Fibroblast of skin of right biceps (primary cell): ENCODE measurements around the gene ZNF236.
"Not testable (repeated sequence)": the region's sequence is repeated elsewhere in the genome, so short reads cannot be mapped to it uniquely, and the experiment has no call there.

Source experiments
- DNase-seq: peaks from one replicate; pipeline ENCODE4 v3.0.0-alpha.2; 2013

ZNF236 gene

DNA sequence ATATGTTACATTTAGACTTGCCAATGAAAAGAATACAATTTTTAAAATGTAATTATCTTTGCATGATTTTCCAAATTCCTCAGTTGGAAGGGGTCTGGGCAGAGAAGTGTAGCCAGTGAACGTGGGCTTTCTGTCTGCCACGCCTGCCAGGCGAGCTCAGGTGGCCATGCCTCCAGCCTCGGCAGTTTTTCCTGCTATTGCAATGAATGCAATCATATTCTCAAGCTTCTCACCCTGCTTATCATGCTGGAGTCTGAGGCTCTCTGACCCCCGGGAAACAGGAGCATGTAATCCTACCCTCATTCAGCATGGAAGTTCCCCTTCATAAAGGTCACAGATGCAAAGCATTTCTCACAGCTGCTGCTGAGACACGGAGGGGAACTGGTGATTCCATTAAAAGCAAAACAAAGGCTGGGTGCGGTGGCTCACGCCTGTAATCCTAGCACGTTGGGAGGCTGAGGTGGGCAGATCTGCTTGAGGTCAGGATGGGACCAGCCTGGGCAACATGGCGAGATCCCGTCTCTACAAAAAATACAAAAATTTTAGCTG is 155.4 kb downstream of the ZNF236 start:
- DNase-seq, result no peak

DNA sequence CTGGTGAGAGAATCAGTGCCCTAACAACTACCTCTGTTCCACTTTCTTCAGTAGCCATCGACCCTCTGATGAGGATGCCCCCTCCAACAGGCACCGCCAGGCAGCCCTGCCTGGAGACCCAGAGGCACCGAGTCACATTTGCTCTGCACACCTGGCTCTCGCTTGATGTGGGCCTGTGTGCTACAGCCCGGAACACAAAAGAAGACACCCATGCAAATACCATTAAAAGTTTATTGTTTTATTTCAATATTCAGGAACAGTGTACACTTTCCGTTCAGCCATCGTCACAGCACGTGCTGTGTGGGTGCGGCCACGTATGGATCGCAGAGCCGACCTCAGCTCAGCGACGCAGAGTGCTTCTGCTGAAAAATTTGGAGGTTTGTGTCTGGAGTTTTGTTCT is 156.3 kb downstream of the ZNF236 start:
- no peak for DNase-seq

GRCh38 chr18:76979111-76979751 is 156.9 kb downstream of the ZNF236 start:
- no peak for DNase-seq

DNA sequence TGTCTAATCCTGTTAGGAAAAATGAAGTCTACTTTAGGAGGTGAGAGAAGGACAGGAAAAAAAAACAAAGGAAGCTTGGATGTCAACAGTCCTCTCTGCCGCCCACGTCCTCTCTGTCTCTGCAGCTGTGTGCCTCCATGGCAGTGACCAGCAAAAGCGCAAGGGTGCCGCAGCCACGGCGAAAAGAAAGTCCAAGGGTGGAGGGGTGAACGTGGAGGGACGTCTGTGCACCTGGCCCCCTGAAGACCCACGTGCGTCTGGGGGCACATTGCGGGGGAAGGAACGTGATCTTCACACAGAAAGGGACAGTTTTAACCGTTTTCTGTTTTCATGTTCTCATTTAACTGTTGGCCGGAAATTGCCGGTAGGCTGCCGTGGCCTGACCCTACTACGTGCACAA is 157.5 kb downstream of the ZNF236 start:
- DNase-seq, result no peak

DNA sequence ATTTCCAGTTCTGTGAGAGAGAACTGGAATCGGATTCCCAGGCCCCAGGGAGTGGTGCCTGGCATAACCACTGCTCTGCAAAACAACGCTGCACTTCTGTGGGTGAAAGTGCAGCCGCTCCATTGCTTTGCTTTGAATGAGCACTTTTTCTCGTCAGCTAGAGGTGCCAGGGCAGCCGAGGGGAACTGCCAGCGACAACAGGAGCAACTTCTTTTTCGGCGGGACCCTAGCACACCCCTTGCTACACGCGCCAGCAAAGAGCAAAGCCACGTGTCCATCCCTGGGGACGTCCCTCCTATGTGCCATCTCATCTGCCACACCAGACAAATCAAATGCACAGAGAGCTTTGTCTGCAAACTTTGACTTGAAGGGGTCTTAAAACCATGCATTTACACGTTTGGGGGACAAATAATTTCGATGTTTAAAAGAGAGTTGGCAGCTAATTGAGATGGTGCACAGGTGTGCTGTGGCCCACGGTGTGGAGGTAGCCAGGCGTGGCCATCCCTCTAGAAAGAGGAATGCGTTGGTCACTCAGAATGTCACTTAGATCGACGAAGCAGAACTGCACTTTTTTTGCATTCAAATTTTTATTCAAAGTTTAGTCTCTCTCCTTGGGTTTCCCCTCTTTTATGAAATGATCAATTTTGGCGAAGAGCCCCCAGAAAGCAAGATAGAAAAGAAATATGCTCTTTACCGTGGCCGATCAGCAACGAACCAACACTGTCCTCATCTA is 158.5 kb downstream of the ZNF236 start:
- no peak for DNase-seq

- no peak for DNase-seq
Observed at GRCh38 chr18:76981396-76981968, 159.1 kb downstream of the ZNF236 start.

DNA sequence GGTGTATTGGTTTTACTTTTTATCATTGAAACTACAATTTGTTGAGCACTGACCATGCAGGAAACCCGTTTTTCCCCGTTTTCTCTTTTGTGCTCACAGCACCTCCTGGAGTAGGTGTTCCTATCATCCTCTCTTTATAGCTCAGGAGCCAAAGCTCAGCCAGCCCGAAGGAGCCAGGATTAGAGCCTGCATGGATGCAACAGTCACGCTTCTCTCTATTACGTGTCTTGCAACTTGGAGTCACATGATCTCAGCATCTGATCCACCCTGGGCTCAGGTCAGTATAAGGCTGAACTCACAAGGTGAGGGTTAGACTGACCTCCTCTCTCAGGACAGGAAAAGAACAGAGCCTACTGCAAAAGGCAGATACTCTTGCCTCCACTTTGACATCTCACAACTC is 159.7 kb downstream of the ZNF236 start:
- no peak for DNase-seq

DNA sequence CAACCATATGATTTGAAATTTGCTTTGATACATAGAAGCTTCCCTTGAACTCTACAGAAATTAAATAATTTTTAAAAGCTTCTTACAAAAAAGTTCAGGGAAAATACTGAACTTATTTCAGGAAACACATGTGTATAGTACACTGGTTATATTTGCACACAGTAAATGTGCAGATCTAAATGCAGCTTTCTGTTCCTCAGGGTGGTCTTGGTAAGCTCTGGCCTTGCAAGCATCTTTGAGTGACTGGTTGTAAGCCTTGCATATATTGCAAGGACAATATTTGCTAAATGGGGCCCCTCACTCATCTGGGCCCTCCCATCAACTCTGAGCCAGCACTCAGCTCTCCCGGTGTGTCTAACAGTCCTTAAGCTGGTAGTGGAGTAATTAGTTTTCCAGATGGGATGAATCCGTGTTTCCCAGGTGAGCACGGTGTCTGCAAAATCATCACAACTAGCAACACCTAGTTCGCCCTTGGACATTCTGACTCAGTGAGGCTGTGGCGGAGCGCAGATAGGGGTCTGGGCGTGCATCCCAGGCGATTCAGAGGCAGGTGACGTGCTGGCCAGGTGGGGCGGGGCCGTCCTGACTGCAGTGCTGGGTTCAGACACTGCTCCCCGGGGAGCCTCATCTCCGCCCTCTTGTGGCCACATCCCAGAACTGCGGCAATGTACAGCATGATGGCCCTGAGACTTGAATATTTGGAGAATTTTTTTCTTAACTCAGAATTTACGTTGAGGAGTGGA is 160.7 kb downstream of the ZNF236 start:
- peak; percentile 68 for DNase-seq

GRCh38 chr18:76983613-76984051 is 161.3 kb downstream of the ZNF236 start:
- no peak for DNase-seq

- no peak for DNase-seq
Observed at GRCh38 chr18:76984193-76985155, 162.1 kb downstream of the ZNF236 start.

DNA sequence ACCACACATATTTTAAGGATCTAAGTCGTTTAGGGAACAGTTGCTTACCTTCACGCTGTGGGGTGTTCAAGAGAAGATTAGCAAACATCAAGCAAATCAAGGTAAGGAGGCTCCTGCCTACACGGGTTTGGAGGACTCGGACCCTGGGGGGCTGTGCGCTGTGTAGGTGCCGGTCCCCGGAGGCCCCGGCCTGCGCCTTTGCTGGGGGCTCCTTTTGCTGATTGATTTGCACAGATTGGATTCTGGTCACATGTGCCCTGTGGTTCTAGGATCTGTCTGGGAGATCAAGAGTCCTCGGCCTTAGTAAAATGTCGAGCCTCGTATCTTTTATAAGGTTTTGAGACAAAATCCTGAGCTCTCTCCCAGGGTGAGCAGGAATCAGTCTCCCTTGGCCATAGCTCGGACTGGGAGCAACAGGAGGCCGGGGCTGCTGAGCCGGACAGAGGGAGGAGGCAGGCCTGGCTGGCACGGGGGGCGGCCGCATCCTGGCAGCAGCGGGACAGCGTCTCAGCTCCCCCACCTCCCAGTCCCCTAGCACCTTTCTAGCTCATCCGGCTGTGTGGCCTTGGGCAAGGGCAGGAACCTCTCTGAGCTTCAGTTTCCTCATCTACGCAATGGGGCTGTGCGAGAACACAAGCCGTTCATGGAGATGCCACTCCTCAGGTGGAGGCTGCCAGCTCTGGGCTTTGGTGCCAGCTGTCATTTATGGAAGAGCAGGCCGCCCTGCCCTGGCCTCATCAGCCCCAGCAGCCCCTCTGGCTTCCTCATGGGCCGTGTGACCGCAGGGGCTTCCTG is 163.0 kb downstream of the ZNF236 start:
- DNase-seq, result no peak

DNA sequence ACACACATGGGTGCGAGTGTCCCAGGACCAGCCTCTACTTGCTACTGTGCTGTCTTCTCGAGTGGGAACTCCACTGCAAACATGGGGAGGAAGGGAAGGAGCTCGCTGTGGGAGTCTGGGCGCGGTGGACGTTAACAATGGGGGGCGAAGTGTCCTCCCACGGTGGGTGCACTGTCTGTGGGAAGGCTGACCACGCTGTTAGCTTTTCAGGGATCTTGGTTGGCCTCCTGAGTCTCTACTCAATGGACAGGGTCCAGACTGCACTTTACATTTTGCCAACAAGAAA is 163.5 kb downstream of the ZNF236 start:
- no peak for DNase-seq

GRCh38 chr18:76986406-76986805 is 164.0 kb downstream of the ZNF236 start:
- no peak for DNase-seq

- DNase-seq, result no peak
Observed at GRCh38 chr18:76988031-76988826, 165.9 kb downstream of the ZNF236 start.

- no peak for DNase-seq
Observed at GRCh38 chr18:76988827-76989646, 166.7 kb downstream of the ZNF236 start.

DNA sequence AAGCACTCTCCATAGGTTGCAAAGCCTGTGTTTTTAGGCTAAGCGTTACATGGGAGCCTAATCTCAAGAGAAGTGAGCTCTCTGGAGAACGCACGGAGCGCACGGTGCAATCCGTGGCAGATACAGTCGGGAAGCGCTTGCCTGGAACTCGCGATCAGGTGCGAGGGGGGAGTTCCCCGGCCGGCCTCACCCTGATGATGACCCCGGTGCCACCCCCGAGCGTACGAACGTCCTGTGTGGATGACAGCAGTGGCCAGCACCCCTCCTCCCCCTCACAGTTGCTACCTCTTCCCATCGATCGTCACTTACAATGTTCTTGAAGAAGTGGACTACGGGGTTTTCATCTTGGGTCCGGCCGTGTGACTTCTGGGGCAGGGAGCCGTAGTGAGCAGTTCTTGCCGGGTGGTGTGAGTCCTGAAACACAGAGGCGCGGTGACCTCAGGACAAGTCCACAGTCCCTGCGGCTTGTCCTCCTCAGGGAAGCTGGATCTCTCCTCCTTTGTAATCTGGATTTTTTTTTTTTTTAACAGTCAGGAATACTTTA is 167.4 kb downstream of the ZNF236 start:
- DNase-seq, result no peak

DNA sequence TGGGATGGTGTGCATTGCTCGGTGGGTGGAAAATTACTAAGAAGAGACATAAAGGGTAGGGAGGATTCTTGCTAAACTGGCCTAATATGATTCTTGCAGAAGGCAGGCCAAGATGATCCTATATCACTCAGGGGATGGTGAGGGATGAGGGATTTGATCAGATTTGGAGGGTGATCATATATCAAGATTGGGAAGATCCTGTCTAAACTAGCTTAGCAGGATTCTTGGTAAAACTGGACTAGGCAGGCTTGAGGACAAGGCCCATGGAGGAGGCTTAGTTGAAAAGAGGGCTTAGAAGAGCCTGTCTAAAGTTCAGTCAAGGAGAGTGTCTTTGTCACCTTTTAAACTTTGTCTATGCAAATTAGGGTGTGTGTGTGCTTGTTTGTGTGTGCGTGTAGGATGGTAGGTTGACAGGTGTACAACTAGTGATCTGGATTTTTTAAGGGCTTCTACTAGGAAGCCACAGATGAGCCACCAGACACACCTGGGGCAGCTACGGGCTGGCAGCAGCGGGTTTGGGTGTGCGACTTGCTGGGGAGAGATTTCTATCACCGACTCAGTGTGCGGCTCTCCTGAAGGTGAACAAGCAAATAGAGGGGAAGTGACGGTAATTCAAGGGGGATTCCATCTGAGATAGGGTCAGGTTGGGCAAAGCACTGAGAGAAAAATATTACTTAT is 168.1 kb downstream of the ZNF236 start:
- not testable (repeated sequence) for DNase-seq

GRCh38 chr18:76991021-76991688 is 168.8 kb downstream of the ZNF236 start:
- DNase-seq, result no peak
